ENCODE data around the gene SLC39A8.

The SLC39A8 gene

GRCh38 chr4:102234243-102234838 is 110.9 kb downstream of the SLC39A8 start:
- in situ Hi-C loops (cut with HindIII; ENCODE audit: low sequenced_read_pairs) = no loop called here

GRCh38 chr4:102230194-102230593 is 115.1 kb downstream of the SLC39A8 start:
- in situ Hi-C loops (cut with HindIII; ENCODE audit: low sequenced_read_pairs) = no loop called here

- in situ Hi-C loops (cut with HindIII; ENCODE audit: low sequenced_read_pairs) = no loop called here
Observed at GRCh38 chr4:102227388-102227787, 117.9 kb downstream of the SLC39A8 start.

- in situ Hi-C loops (cut with HindIII; ENCODE audit: low sequenced_read_pairs) = no loop called here
Observed at GRCh38 chr4:102223461-102223860, 121.8 kb downstream of the SLC39A8 start.

GRCh38 chr4:102222838-102223409 is 122.4 kb downstream of the SLC39A8 start:
- in situ Hi-C loops (cut with HindIII; ENCODE audit: low sequenced_read_pairs) = no loop called here

GRCh38 chr4:102219129-102219528 is 126.2 kb downstream of the SLC39A8 start:
- in situ Hi-C loops (cut with HindIII; ENCODE audit: low sequenced_read_pairs) = no loop called here

GRCh38 chr4:102218656-102219055 is 126.6 kb downstream of the SLC39A8 start:
- in situ Hi-C loops (cut with HindIII; ENCODE audit: low sequenced_read_pairs) = no loop called here

- in situ Hi-C loops (cut with HindIII; ENCODE audit: low sequenced_read_pairs) = no loop called here
Observed at GRCh38 chr4:102217775-102218355, 127.4 kb downstream of the SLC39A8 start.

GRCh38 chr4:102217345-102217744 is 127.9 kb downstream of the SLC39A8 start:
- in situ Hi-C loops (cut with HindIII; ENCODE audit: low sequenced_read_pairs) = no loop called here

- in situ Hi-C loops (cut with HindIII; ENCODE audit: low sequenced_read_pairs) = no loop called here
Observed at GRCh38 chr4:102216666-102217065, 128.6 kb downstream of the SLC39A8 start.

GRCh38 chr4:102213031-102213430 is 132.3 kb downstream of the SLC39A8 start:
- in situ Hi-C loops (cut with HindIII; ENCODE audit: low sequenced_read_pairs) = no loop called here

Measured in DLD1 (cell line).